Activated CD8-positive, alpha-beta T cell treated with anti-CD3 and anti-CD28 coated beads for 36 hours (primary cell): ENCODE results near the gene HSBP1L1. TPM values are rescaled to one million over a fixed set of nuclear protein-coding genes. Genes with fewer than 3 reads are reported as not detected.

Experiments used
- ATAC-seq: fragments of 200-7000 bp; cut with Tn5 transposase; one replicate; pipeline ENCODE4 v1.10.0; 2021; ENCODE audit warnings: mild to moderate bottlenecking, moderate library complexity
- CTCF ChIA-PET: fragments of 350-600 bp; sonication (Branson Sonifier 250); formaldehyde crosslinking; loops from one replicate; lab custom pipeline; 2021; ENCODE audit warnings: antibody characterized with exemption; lab: Charles Lee
- POLR2A ChIA-PET: fragments of 350-600 bp; sonication (Branson Sonifier 250); formaldehyde crosslinking; loops from one replicate; lab custom pipeline; 2021; ENCODE audit warnings: antibody characterized with exemption; lab: Charles Lee
- DNase-seq: peaks from one replicate; pipeline ENCODE4 v3.0.0-alpha.2; 2020
- H3K27ac Mint-ChIP-seq: one replicate; pipeline ENCODE4 v1.8.0; 2021; ENCODE audit warnings: mild to moderate bottlenecking, mixed read lengths
- H3K27me3 Mint-ChIP-seq: one replicate; pipeline ENCODE4 v1.8.0; 2021; ENCODE audit warnings: mixed read lengths
- H3K36me3 Mint-ChIP-seq: one replicate; pipeline ENCODE4 v1.8.0; 2021; ENCODE audit warnings: low read depth, mixed read lengths
- H3K4me1 Mint-ChIP-seq: one replicate; pipeline ENCODE4 v1.8.0; 2021; ENCODE audit warnings: low read depth, mixed read lengths
- H3K4me3 Mint-ChIP-seq: one replicate; pipeline ENCODE4 v1.8.0; 2021; ENCODE audit warnings: mild to moderate bottlenecking, moderate library complexity, mixed read lengths
- H3K9me3 Mint-ChIP-seq: one replicate; pipeline ENCODE4 v1.8.0; 2021; ENCODE audit warnings: mixed read lengths
- CTCF ChIP-seq: fragments of 200-600 bp; IDR thresholded peaks from one replicate; pipeline ENCODE4 v1.8.0; 2022; ENCODE audit warnings: antibody characterized with exemption, mild to moderate bottlenecking
- intact Hi-C: fragments of 100-400 bp; cut with micrococcal nuclease; formaldehyde crosslinking; loops from one replicate; pipeline ENCODE4 v1.10.0; 2022
- total RNA-seq, 2 experiments: library from RNA; stranded (reverse); gene quantifications; one replicate each; pipeline ENCODE4 v1.2.3, GENCODE V29; 2021

The HSBP1L1 gene
- total RNA-seq, 2 experiments from 2014 or later, result 5.1 TPM

DNA sequence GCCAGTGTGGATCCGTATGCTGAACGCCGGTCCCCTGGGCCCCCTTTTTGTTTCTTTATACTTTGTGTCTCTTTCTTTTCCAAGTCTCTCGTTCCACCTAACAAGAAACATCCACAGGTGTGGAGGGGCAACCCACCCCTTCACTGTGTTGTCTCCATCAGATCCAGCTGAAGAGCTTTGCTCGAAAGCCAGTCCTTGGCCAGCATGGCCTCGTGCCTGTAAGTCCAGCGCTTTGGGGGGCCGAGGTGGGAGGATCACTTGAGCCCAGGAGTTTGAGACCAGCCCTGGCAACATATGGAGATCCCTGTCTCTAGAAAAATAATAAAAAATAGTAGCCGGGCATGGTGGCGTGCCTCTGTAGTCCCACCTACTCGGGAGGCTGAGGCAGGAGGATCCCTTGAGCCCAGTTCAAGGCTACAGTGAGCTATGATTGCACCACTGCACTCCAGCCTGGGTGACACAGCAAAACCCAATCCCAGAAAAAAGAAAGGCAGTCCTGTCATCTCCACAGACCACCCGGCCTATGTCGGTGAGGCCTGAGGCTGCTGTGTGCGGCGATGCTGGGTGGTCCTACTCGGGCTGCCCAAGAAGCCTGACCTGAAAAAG, 3.4 kb upstream of the HSBP1L1 start:
- ChIA-PET CTCF (no interaction called here), POLR2A (interaction anchor here (1.0 to 1.5 kb wide), 3 partner anchors 9 to 148 kb away, joined by 3 to 7 read pairs (median 3); partner anchors contain the start of genes ADNP2 and SLC66A2)

GRCh38 chr18:79961527-79962291, 2.7 kb upstream of the HSBP1L1 start:
- DNase-seq, result no peak
- TF ChIP-seq CTCF, result no peak
- H3K36me3 Mint-ChIP-seq, result peaks cover 2% of the 10 kb centered on the region
- H3K27ac Mint-ChIP-seq, result no peak overlapping the region
- POLR2A ChIA-PET, result interaction anchor here (0.6 to 1.5 kb wide), 5 partner anchors 10 to 169 kb away, joined by 3 to 7 read pairs (median 3); partner anchors contain the start of genes ADNP2 and SLC66A2
- H3K4me1 Mint-ChIP-seq, result peaks cover 30% of the 10 kb centered on the region
- no peaks in the 10 kb centered on the region for H3K9me3 Mint-ChIP-seq
- ATAC-seq, result no peak
- intact Hi-C loops, result no loop called here
- H3K27me3 Mint-ChIP-seq, result no peaks in the 10 kb centered on the region
- no peak overlapping the region for H3K4me3 Mint-ChIP-seq
- CTCF ChIA-PET, result interaction anchor here (2.2 kb wide), 1 partner anchor 25 kb away, joined by 7 read pairs; the partner anchor contains the start of gene TXNL4A

More for the DNA sequence above, 3.4 kb upstream of the HSBP1L1 start:
- Mint-ChIP-seq H3K9me3 (no peaks in the 10 kb centered on the region), H3K4me3 (no peak overlapping the region), H3K36me3 (peaks cover 2% of the 10 kb centered on the region), H3K4me1 (peaks cover 30% of the 10 kb centered on the region), H3K27me3 (no peaks in the 10 kb centered on the region), H3K27ac (no peak overlapping the region)
- ATAC-seq, result no peak
- TF ChIP-seq CTCF, result no peak
- intact Hi-C loops, result no loop called here
- no peak for DNase-seq

- peaks cover 30% of the 10 kb centered on the region for H3K4me1 Mint-ChIP-seq
- no peak overlapping the region for H3K4me3 Mint-ChIP-seq
- POLR2A ChIA-PET, result interaction anchor here (0.6 to 1.5 kb wide), 4 partner anchors 10 to 169 kb away, joined by 3 to 7 read pairs (median 4); partner anchors contain the start of gene SLC66A2
- no peak for ATAC-seq
- no peak for DNase-seq
- peaks cover 4% of the 10 kb centered on the region for H3K36me3 Mint-ChIP-seq
- CTCF ChIA-PET, result interaction anchor here (1.0 to 2.2 kb wide), 3 partner anchors 21 to 30 kb away, joined by 3 to 7 read pairs (median 4); partner anchors contain the start of gene TXNL4A
- H3K27me3 Mint-ChIP-seq, result no peaks in the 10 kb centered on the region
- H3K27ac Mint-ChIP-seq, result no peak overlapping the region
- no peak for TF ChIP-seq CTCF
- no peaks in the 10 kb centered on the region for H3K9me3 Mint-ChIP-seq
- intact Hi-C loops, result no loop called here
Observed at GRCh38 chr18:79962311-79962710, 2.1 kb upstream of the HSBP1L1 start.

DNA sequence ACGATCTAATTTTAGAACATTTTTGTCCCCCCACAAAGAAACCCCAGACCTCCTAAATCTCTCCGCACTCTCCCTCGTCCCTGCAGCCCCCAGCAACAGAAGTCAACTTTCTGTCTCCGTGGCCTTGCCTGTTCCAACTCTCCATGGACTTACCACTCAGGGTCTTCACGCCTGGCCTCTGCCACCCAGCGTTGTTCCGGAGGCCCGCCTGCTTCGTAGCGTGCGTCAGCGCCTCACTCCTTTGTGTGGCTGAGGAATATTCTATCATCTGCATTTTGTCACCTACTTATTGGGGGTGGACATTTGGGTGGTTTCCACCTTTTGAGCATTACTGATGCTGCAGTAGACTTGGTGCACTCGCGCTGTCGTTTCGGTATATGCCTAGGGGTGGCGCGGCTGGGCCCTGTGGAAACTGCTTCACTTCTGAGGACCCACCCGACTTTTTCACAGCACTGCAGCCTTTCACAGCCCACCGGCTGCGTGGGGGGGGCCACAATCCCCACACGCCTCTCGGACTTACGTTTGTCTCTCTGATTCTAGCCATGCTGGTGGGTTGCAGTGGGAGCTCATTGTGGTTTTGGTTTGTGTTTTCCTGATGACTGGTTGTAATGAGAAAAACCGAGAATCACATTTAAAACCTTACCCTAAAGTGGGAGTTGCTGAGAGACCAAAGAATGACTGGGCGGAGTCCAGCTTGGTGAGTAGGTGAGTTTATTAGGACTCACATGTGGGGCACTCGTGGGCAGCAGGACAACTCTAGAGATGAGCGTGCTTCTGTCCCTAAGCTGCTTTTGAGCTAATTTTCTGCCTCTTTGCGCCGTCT, 1.4 kb upstream of the HSBP1L1 start:
- TF ChIP-seq CTCF, result no peak
- Mint-ChIP-seq H3K36me3 (peaks cover 4% of the 10 kb centered on the region), H3K4me1 (peaks cover 30% of the 10 kb centered on the region), H3K27me3 (no peaks in the 10 kb centered on the region), H3K27ac (peak overlapping the region; percentile 74), H3K4me3 (peak overlapping the region; percentile 54), H3K9me3 (no peaks in the 10 kb centered on the region)
- intact Hi-C loops, result no loop called here
- DNase-seq (peak; percentile 80), ATAC-seq (peak; percentile 68)
- ChIA-PET CTCF (interaction anchor here (0.8 to 2.2 kb wide), 5 partner anchors 12 to 29 kb away, joined by 3 to 7 read pairs (median 4); partner anchors contain the start of genes SLC66A2 and TXNL4A), POLR2A (interaction anchor here (0.6 to 1.4 kb wide), 3 partner anchors 11 to 170 kb away, joined by 3 to 4 read pairs (median 4); no protein-coding TSS in a partner anchor)
